Tibial nerve (tissue), 3 donors: ENCODE data around the gene BIK.

ENCODE experiments used
- CTCF ChIP-seq, 5 experiments: fragments of 200-600 bp in 3 of 5; fragments of 450-650 bp in 2 of 5; sonication (generic) in 3 of 5; IDR thresholded peaks; one replicate each; pipeline ENCODE4 v1.5.1; 2016 to 2019; ENCODE audit warnings: antibody characterized with exemption in 5 of 5, mild to moderate bottlenecking in 3 of 5, moderate library complexity in 2 of 5
- POLR2A ChIP-seq, 2 donors: fragments of 450-650 bp; IDR thresholded peaks; one replicate each; pipeline ENCODE4 v1.6.1; 2017; ENCODE audit warnings: antibody characterized with exemption in 2 of 2, mild to moderate bottlenecking in 2 of 2, moderate library complexity in 2 of 2

DNA sequence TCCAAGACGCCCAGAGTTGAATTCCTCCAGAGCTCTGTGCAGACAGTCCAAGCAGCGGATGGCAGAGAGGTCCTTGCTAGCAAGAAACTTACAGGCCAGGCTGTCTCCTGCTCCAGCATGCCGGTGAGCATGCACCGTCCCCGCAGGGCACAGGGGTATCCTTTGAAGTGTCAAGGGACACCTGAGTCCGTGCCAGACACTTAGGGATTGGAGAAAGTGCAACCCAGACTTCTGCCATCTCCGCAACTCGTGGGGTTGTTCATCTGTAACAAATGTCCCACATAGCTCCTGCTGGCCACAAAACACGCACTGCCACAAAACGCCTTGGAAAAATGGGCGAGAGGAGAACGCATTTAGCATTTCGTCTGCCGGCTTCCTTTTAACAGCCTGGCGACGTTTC, 54.1 kb downstream of the BIK start:
- TF ChIP-seq CTCF (IDR thresholded peaks at IDR 0.05) (no peak), POLR2A (IDR thresholded peaks at IDR 0.05) (no peak)
